RPMI8226 (cell line): Measurements from ENCODE around the gene POLR1D.

Experiments
- DNase-seq: peaks from one replicate; pipeline ENCODE4 v3.0.0-alpha.2; 2015

The POLR1D gene

GRCh38 chr13:27641711-27642502 is 20.2 kb downstream of the POLR1D start:
- no peak for DNase-seq

GRCh38 chr13:27643334-27644132 is 21.8 kb downstream of the POLR1D start:
- no peak for DNase-seq

GRCh38 chr13:27644302-27644701 is 22.6 kb downstream of the POLR1D start:
- DNase-seq, result no peak

- no peak for DNase-seq
These were observed 28.6 kb downstream of the POLR1D start for GRCh38 chr13:27650312-27650711.

- DNase-seq, result no peak
These were observed 32.4 kb downstream of the POLR1D start for GRCh38 chr13:27654059-27654458.

GRCh38 chr13:27654816-27655215 is 33.1 kb downstream of the POLR1D start:
- DNase-seq, result no peak

GRCh38 chr13:27657724-27658123 is 36.0 kb downstream of the POLR1D start:
- DNase-seq, result no peak

GRCh38 chr13:27658546-27658945 is 36.9 kb downstream of the POLR1D start:
- no peak for DNase-seq

GRCh38 chr13:27659145-27659865 is 37.6 kb downstream of the POLR1D start:
- no peak for DNase-seq

- DNase-seq, result no peak
These were observed 38.8 kb downstream of the POLR1D start for GRCh38 chr13:27660511-27660910.

- DNase-seq, result no peak
These were observed 39.3 kb downstream of the POLR1D start for GRCh38 chr13:27661017-27661416.

GRCh38 chr13:27662738-27663470 is 41.2 kb downstream of the POLR1D start:
- no peak for DNase-seq

GRCh38 chr13:27663947-27664346 is 42.3 kb downstream of the POLR1D start:
- no peak for DNase-seq

GRCh38 chr13:27665333-27665732 is 43.6 kb downstream of the POLR1D start:
- no peak for DNase-seq

GRCh38 chr13:27665761-27666160 is 44.1 kb downstream of the POLR1D start:
- DNase-seq, result no peak

GRCh38 chr13:27666951-27667350 is 45.3 kb downstream of the POLR1D start:
- DNase-seq, result no peak

GRCh38 chr13:27667946-27668345 is 46.3 kb downstream of the POLR1D start:
- no peak for DNase-seq

- DNase-seq, result no peak
These were observed 49.2 kb downstream of the POLR1D start for GRCh38 chr13:27670861-27671260.

- no peak for DNase-seq
These were observed 50.3 kb downstream of the POLR1D start for GRCh38 chr13:27672025-27672424.
